Measurements from ENCODE around the gene CASTOR2.

GRCh38 chr7:75045881-75046280 is 81.4 kb downstream of the CASTOR2 start:
- TF ChIP-seq CTCF (IDR thresholded peaks at IDR 0.05; ENCODE audit: extremely low read depth in 1 of 2, insufficient read depth in 1 of 2, low read depth in 1 of 2, low read length in 2 of 2), result no peak
- no peak for TF ChIP-seq POLR2AphosphoS5 (IDR thresholded peaks at IDR 0.05; ENCODE audit: insufficient read depth, low read depth, low read length)
- TF ChIP-seq POLR2A (IDR thresholded peaks at IDR 0.05; ENCODE audit: low read depth, low read length), result no peak
- no peak for TF ChIP-seq FOS (IDR thresholded peaks at IDR 0.05; ENCODE audit: borderline replicate concordance, insufficient read depth, low read length)

All from endothelial cell of umbilical vein (primary cell).